Testis (tissue), 5 donors: Measurements from ENCODE around the gene GABRR3. TPM values are rescaled to one million over a fixed set of nuclear protein-coding genes. Genes with fewer than 3 reads are reported as not detected.

Experiments
- DNase-seq: peaks from one replicate; pipeline ENCODE4 v3.0.0-alpha.2; 2019
- H3K27ac ChIP-seq, 2 donors: fragments of 200-600 bp; sonication (generic); one replicate each; pipeline ENCODE4 v1.5.1; 2019
- H3K27me3 ChIP-seq: fragments of 200-600 bp; sonication (generic); one replicate; pipeline ENCODE4 v1.5.1; 2019
- H3K36me3 ChIP-seq: fragments of 200-600 bp; sonication (generic); one replicate; pipeline ENCODE4 v1.5.1; 2017; ENCODE audit warnings: low read depth; ENCODE audit errors: missing control alignments
- H3K4me1 ChIP-seq: fragments of 200-600 bp; sonication (generic); one replicate; pipeline ENCODE4 v1.5.1; 2019
- H3K4me3 ChIP-seq, 2 donors: fragments of 200-600 bp; sonication (generic); one replicate each; pipeline ENCODE4 v1.5.1; 2017 to 2019
- H3K9me3 ChIP-seq: fragments of 200-600 bp; sonication (generic); one replicate; pipeline ENCODE4 v1.5.1; 2017
- CTCF ChIP-seq, 3 experiments: fragments of 450-650 bp in 2 of 3; fragments of 200-600 bp in 1 of 3; sonication (generic) in 1 of 3; IDR thresholded peaks; one replicate each; pipeline ENCODE4 v1.5.1; 2016 to 2019; ENCODE audit warnings: antibody characterized with exemption in 3 of 3, mild to moderate bottlenecking in 2 of 3, moderate library complexity in 1 of 3
- POLR2A ChIP-seq: fragments of 450-650 bp; IDR thresholded peaks from one replicate; pipeline ENCODE4 v1.6.1; 2017; ENCODE audit warnings: antibody characterized with exemption, mild to moderate bottlenecking, moderate library complexity
- WGBS, 2 donors: methylation state at CpG; one replicate each; pipeline ENCODE4 v1.1.5; 2018; 5-methylcytosine and 5-hydroxymethylcytosine counted together
- intact Hi-C: fragments of 100-400 bp; cut with DNase I; formaldehyde crosslinking; loops from one replicate; pipeline ENCODE4 v1.15.1; 2023; ENCODE audit warnings: low total_unique reads
- long read RNA-seq, 2 donors: transcript quantifications; one replicate each; lab custom pipeline, GENCODE V29; 2026
- polyA plus RNA-seq: library from polyadenylated mRNA; stranded (reverse); fragments of 350-450 nt; fragmentation: Illumina TruSeq; extraction: RNeasy Lipid Tissue Mini Kit (QIAGEN cat#74804); gene quantifications from one replicate; pipeline ENCODE4 v1.2.3, GENCODE V29; 2014; ENCODE audit warnings: low read depth, low replicate concordance; ENCODE audit not compliant: insufficient read depth
- total RNA-seq, 2 donors: library from RNA; depleted of rRNA; stranded (reverse); fragments of >200 nt; gene quantifications; one replicate each; pipeline ENCODE4 v1.2.3, GENCODE V29; 2016

Gene GABRR3
- total RNA-seq (under 1 TPM; 0.19 to 0.55 TPM), polyA plus RNA-seq (0.38 TPM)
- long read RNA-seq, donor 1 = 0 reads
- long read RNA-seq, donor 2 = 0 reads

- no peaks in the 10 kb centered on the region for H3K27me3 ChIP-seq
- no peaks in the 10 kb centered on the region for H3K4me1 ChIP-seq
- no peaks in the 10 kb centered on the region for H3K9me3 ChIP-seq
- TF ChIP-seq POLR2A = no peak
- no peak for TF ChIP-seq CTCF (IDR thresholded peaks at IDR 0.05)
- DNase-seq = no peak
- H3K4me3 ChIP-seq = no peak within 1 kb of the TSS
- 80 to 81% methylated on average over 3 of the region's 3 CpGs for WGBS, 2 donors
- intact Hi-C loops = no loop called here
- H3K27ac ChIP-seq = no peak within 1 kb of the TSS
- no peaks in the 10 kb centered on the region for H3K36me3 ChIP-seq
These were observed at the start of gene GABRR3 for GRCh38 chr3:98035208-98035607. Gene GABRR3, minus strand, starts transcription at chr3:98035315. Its CDS starts 328 bp downstream, at chr3:98034987.

GRCh38 chr3:98073486-98073885 lies 38.4 kb upstream of the GABRR3 start:
- H3K4me1 ChIP-seq = no peaks in the 10 kb centered on the region
- WGBS, 2 donors = 0 to 56% methylated on average over 1 of the region's 1 CpG
- no peak overlapping the region for H3K4me3 ChIP-seq
- intact Hi-C loops = no loop called here
- H3K9me3 ChIP-seq = no peaks in the 10 kb centered on the region
- no peak for DNase-seq
- no peaks in the 10 kb centered on the region for H3K27me3 ChIP-seq
- H3K36me3 ChIP-seq = no peaks in the 10 kb centered on the region
- H3K27ac ChIP-seq = no peak overlapping the region
- TF ChIP-seq CTCF (IDR thresholded peaks at IDR 0.05) = no peak
- no peak for TF ChIP-seq POLR2A

- no peak for DNase-seq
- H3K9me3 ChIP-seq = no peaks in the 10 kb centered on the region
- H3K4me3 ChIP-seq = no peak overlapping the region
- TF ChIP-seq CTCF (IDR thresholded peaks at IDR 0.05) = no peak
- no peak for TF ChIP-seq POLR2A
- no peaks in the 10 kb centered on the region for H3K27me3 ChIP-seq
- no peaks in the 10 kb centered on the region for H3K4me1 ChIP-seq
- no peak overlapping the region for H3K27ac ChIP-seq
- no peaks in the 10 kb centered on the region for H3K36me3 ChIP-seq
- 32 to 39% methylated on average over 2 of the region's 2 CpGs for WGBS, 2 donors
- intact Hi-C loops = no loop called here
These were observed 35.7 kb upstream of the GABRR3 start for GRCh38 chr3:98070840-98071239.

- intact Hi-C loops = no loop called here
- DNase-seq = no peak
- 54 to 67% methylated on average over 2 of the region's 2 CpGs for WGBS, 2 donors
- Histone ChIP-seq H3K27ac (no peak overlapping the region), H3K4me3 (no peak overlapping the region), H3K27me3 (no peaks in the 10 kb centered on the region), H3K36me3 (no peaks in the 10 kb centered on the region), H3K4me1 (no peaks in the 10 kb centered on the region), H3K9me3 (no peaks in the 10 kb centered on the region)
- TF ChIP-seq POLR2A (no peak), CTCF (IDR thresholded peaks at IDR 0.05) (peak in 1 of 3 experiments; percentile 16)
These were observed 33.7 kb upstream of the GABRR3 start for GRCh38 chr3:98068824-98069223.

- Histone ChIP-seq H3K4me3 (no peak overlapping the region), H3K4me1 (no peaks in the 10 kb centered on the region), H3K9me3 (no peaks in the 10 kb centered on the region), H3K27me3 (no peaks in the 10 kb centered on the region), H3K27ac (no peak overlapping the region), H3K36me3 (no peaks in the 10 kb centered on the region)
- DNase-seq = no peak
- intact Hi-C loops = no loop called here
- TF ChIP-seq CTCF (IDR thresholded peaks at IDR 0.05) (no peak), POLR2A (no peak)
- 56 to 58% methylated on average over 6 to 7 of the region's 7 CpGs for WGBS, 2 donors
These were observed 23.3 kb upstream of the GABRR3 start for GRCh38 chr3:98058244-98058960.
